WTC11 (cell line): ENCODE measurements around the gene SPATA24.

Experiments
- ATF6 ChIP-seq: sonication (generic); formaldehyde crosslinking; IDR thresholded peaks from 2 replicates; pipeline ENCODE4 v1.8.1; 2023; ENCODE audit warnings: mild to moderate bottlenecking, missing genetic modification reagents
- CTCF ChIP-seq: fragments of 200-600 bp; IDR thresholded peaks from 2 replicates; pipeline ENCODE4 v1.8.0; 2022; ENCODE audit warnings: antibody characterized with exemption
- E2F4 ChIP-seq: sonication (generic); formaldehyde crosslinking; IDR thresholded peaks from 2 replicates; pipeline ENCODE4 v1.8.1; 2022; ENCODE audit warnings: low read depth, mild to moderate bottlenecking, moderate library complexity, missing genetic modification reagents, borderline replicate concordance
- FOXP4 ChIP-seq: sonication (generic); formaldehyde crosslinking; IDR thresholded peaks from 2 replicates; pipeline ENCODE4 v1.8.0; 2022; ENCODE audit warnings: mild to moderate bottlenecking, missing genetic modification reagents
- ZNF317 ChIP-seq: sonication (generic); formaldehyde crosslinking; IDR thresholded peaks from 2 replicates; pipeline ENCODE4 v1.8.1; 2023; ENCODE audit warnings: low read depth, mild to moderate bottlenecking, moderate library complexity, missing genetic modification reagents, borderline replicate concordance
- ZNF423 ChIP-seq: fragments of 250-450 bp; sonication (Bioruptor Pico); IDR thresholded peaks from 2 replicates; pipeline ENCODE4 v2.1.2; 2022; ENCODE audit warnings: mild to moderate bottlenecking, moderate library complexity

- TF ChIP-seq ATF6 (CRISPR knock-in tag): no peak
- no peak for TF ChIP-seq CTCF
- TF ChIP-seq ZNF317 (CRISPR knock-in tag): no peak
- no peak for TF ChIP-seq FOXP4 (CRISPR knock-in tag)
- TF ChIP-seq E2F4: no peak
- no peak for TF ChIP-seq ZNF423 (CRISPR knock-in tag)
Observed at GRCh38 chr5:139384591-139385051, 19.3 kb downstream of the SPATA24 start.
